H1 (cell line): ENCODE results near the gene TMEM45A. TPM values are rescaled to one million over a fixed set of nuclear protein-coding genes. Genes with fewer than 3 reads are reported as not detected.

Experiments
- CTCF ChIA-PET: fragments of 300-600 bp; sonication (Branson Sonifier 250); formaldehyde crosslinking; loops from one replicate; lab custom pipeline; 2021; ENCODE audit not compliant: partially characterized antibody; lab: Charles Lee
- POLR2A ChIA-PET: fragments of 300-600 bp; sonication (Branson Sonifier 250); formaldehyde crosslinking; loops from one replicate; lab custom pipeline; 2021; ENCODE audit warnings: inconsistent platforms; ENCODE audit not compliant: partially characterized antibody; lab: Charles Lee
- DNase-seq, 2 experiments: peaks; one replicate each; pipeline versions ENCODE4 v3.0.0 to v3.0.0-alpha.2; 2010 to 2022; ENCODE audit warnings: low spot score in 2 of 2, low read depth in 1 of 2, mixed read lengths in 1 of 2
- FAIRE-seq: peaks from 2 replicates; lab custom pipeline; 2011; peaks lifted over from hg19 to GRCh38; lab: Jason Lieb, UNC
- H2AFZ ChIP-seq: 2 replicates; pipeline ENCODE4 v1.8.1; 2012; ENCODE audit warnings: low read length, inconsistent platforms
- H2AK5ac ChIP-seq: 2 replicates; pipeline ENCODE4 v1.6.1; 2013; ENCODE audit warnings: low read depth, low read length
- H2BK120ac ChIP-seq: replicated peaks from 2 replicates; pipeline ENCODE3; 2013; ENCODE audit warnings: low read depth, low read length, inconsistent platforms
- H2BK12ac ChIP-seq: 2 replicates; pipeline ENCODE4 v1.6.1; 2013; ENCODE audit warnings: low read depth, low read length
- H2BK15ac ChIP-seq: 2 replicates; pipeline ENCODE4 v1.6.1; 2013; ENCODE audit warnings: low read length
- H2BK20ac ChIP-seq: 2 replicates; pipeline ENCODE4 v1.6.1; 2013; ENCODE audit warnings: low read length
- H2BK5ac ChIP-seq: 2 replicates; pipeline ENCODE4 v1.6.1; 2013; ENCODE audit warnings: low read depth, low read length
- H3K14ac ChIP-seq: 2 replicates; pipeline ENCODE4 v1.6.1; 2013; ENCODE audit warnings: inconsistent platforms; ENCODE audit not compliant: insufficient read length
- H3K18ac ChIP-seq: 2 replicates; pipeline ENCODE4 v1.6.1; 2013; ENCODE audit warnings: low read length; ENCODE audit errors: extremely low read depth
- H3K23ac ChIP-seq: 2 replicates; pipeline ENCODE4 v1.6.1; 2013; ENCODE audit warnings: inconsistent platforms; ENCODE audit not compliant: insufficient read length
- H3K23me2 ChIP-seq: 2 replicates; pipeline ENCODE4 v1.6.1; 2013; ENCODE audit warnings: low read depth, low read length
- H3K27ac ChIP-seq: 2 replicates; pipeline ENCODE4 v1.6.1; 2011; ENCODE audit warnings: low read depth, low read length, inconsistent platforms
- H3K27me3 ChIP-seq, 4 experiments: replicated peaks in 1 of 4; 1 replicate in 1 of 4; 2 replicates in 3 of 4; pipeline versions ENCODE4 v1.6.1 to v1.8.1; 2011 to 2013; ENCODE audit warnings: low read length in 3 of 4, mild to moderate bottlenecking in 3 of 4, inconsistent platforms in 2 of 4, mixed read lengths in 2 of 4, moderate library complexity in 1 of 4; ENCODE audit not compliant: control insufficient read depth in 3 of 4, insufficient read depth in 3 of 4; ENCODE audit errors: extremely low read depth in 1 of 4
- H3K36me3 ChIP-seq, 4 experiments: 2 replicates each; pipeline versions ENCODE4 v1.6.1 to v1.8.1; 2011 to 2013; ENCODE audit warnings: mild to moderate bottlenecking in 4 of 4, low read length in 3 of 4, moderate library complexity in 2 of 4, control low read depth in 1 of 4, inconsistent platforms in 1 of 4; ENCODE audit not compliant: insufficient read depth in 4 of 4, control insufficient read depth in 2 of 4
- H3K4ac ChIP-seq: replicated peaks from 2 replicates; pipeline ENCODE3; 2013; ENCODE audit warnings: low read length, low read depth, mixed read lengths, inconsistent platforms; ENCODE audit not compliant: insufficient read length
- H3K4me1 ChIP-seq, 4 experiments: replicated peaks in 1 of 4; 1 replicate in 1 of 4; 2 replicates in 3 of 4; pipeline versions ENCODE4 v1.6.1 to v1.8.1; 2011 to 2013; ENCODE audit warnings: low read length in 3 of 4, inconsistent platforms in 2 of 4, mixed read lengths in 1 of 4; ENCODE audit not compliant: insufficient read depth in 4 of 4, control insufficient read depth in 3 of 4
- H3K4me2 ChIP-seq, 2 experiments: 2 replicates each; pipeline versions ENCODE4 v1.6.1 to v1.8.1; 2011 to 2013; ENCODE audit warnings: low read depth in 2 of 2, low read length in 2 of 2, control low read depth in 1 of 2, inconsistent platforms in 1 of 2, mild to moderate bottlenecking in 1 of 2; ENCODE audit not compliant: insufficient read depth in 1 of 2
- H3K4me3 ChIP-seq, 4 experiments: fragments of 200-600, 300-600 bp in 1 of 4; sonication (generic), shearing (Covaris generic), sonication (Bioruptor Twin) in 1 of 4; 2 replicates each; pipeline versions ENCODE4 v1.5.1 to v1.8.1; 2011 to 2016; ENCODE audit warnings: low read length in 4 of 4, low read depth in 3 of 4, control low read depth in 2 of 4, inconsistent platforms in 2 of 4, mild to moderate bottlenecking in 2 of 4, mixed read lengths in 1 of 4, moderate library complexity in 1 of 4; ENCODE audit not compliant: insufficient read depth in 2 of 4; ENCODE audit errors: extremely low read depth in 1 of 4
- H3K56ac ChIP-seq: replicated peaks from 2 replicates; pipeline ENCODE3; 2013; ENCODE audit warnings: low read depth, mild to moderate bottlenecking, mixed read lengths, low read length, inconsistent platforms; ENCODE audit not compliant: insufficient read length
- H3K79me1 ChIP-seq: 2 replicates; pipeline ENCODE4 v1.6.1; 2013; ENCODE audit warnings: low read depth, low read length, control low read depth
- H3K79me2 ChIP-seq, 2 experiments: 2 replicates each; pipeline versions ENCODE4 v1.6.1 to v1.8.1; 2012 to 2013; ENCODE audit warnings: low read length in 2 of 2, mild to moderate bottlenecking in 2 of 2, inconsistent platforms in 1 of 2; ENCODE audit not compliant: insufficient read depth in 2 of 2, control insufficient read depth in 1 of 2
- H3K9ac ChIP-seq, 4 experiments: replicated peaks in 1 of 4; 1 replicate in 1 of 4; 2 replicates in 3 of 4; pipeline versions ENCODE4 v1.6.1 to v1.8.1; 2011 to 2013; ENCODE audit warnings: low read depth in 3 of 4, low read length in 3 of 4, control low read depth in 2 of 4, mild to moderate bottlenecking in 2 of 4, moderate library complexity in 2 of 4, inconsistent platforms in 1 of 4; ENCODE audit errors: extremely low read depth in 1 of 4
- H3K9me3 ChIP-seq, 2 experiments: 2 replicates each; pipeline versions ENCODE4 v1.6.1 to v1.8.1; 2012 to 2013; ENCODE audit warnings: mild to moderate bottlenecking in 2 of 2, moderate library complexity in 2 of 2, control low read depth in 1 of 2, inconsistent platforms in 1 of 2, low read depth in 1 of 2, low read length in 1 of 2, mixed read lengths in 1 of 2; ENCODE audit not compliant: insufficient read depth in 2 of 2
- H4K20me1 ChIP-seq, 2 experiments: replicated peaks in 1 of 2; 2 replicates each; pipeline versions ENCODE3 to v1.8.1; 2011 to 2013; ENCODE audit warnings: inconsistent platforms in 2 of 2, low read length in 2 of 2, mild to moderate bottlenecking in 1 of 2; ENCODE audit not compliant: insufficient read depth in 2 of 2, control insufficient read depth in 1 of 2
- H4K5ac ChIP-seq: 2 replicates; pipeline ENCODE4 v1.6.1; 2013; ENCODE audit warnings: low read length, low read depth, mixed read lengths, inconsistent platforms; ENCODE audit not compliant: insufficient read length
- H4K8ac ChIP-seq: 2 replicates; pipeline ENCODE4 v1.8.0; 2013; ENCODE audit warnings: mild to moderate bottlenecking, moderate library complexity, low read length, inconsistent platforms; ENCODE audit not compliant: insufficient read depth; ENCODE audit errors: extremely low read depth
- H4K91ac ChIP-seq: replicated peaks from 2 replicates; pipeline ENCODE3; 2013; ENCODE audit warnings: low read length, mixed read lengths, inconsistent platforms; ENCODE audit not compliant: insufficient read length
- BACH1 ChIP-seq: IDR thresholded peaks from 2 replicates; pipeline ENCODE4 v1.6.1; 2012; ENCODE audit warnings: low read length, improper control_type of control experiment
- CHD2 ChIP-seq: IDR thresholded peaks from 2 replicates; pipeline ENCODE4 v1.6.1; 2012; ENCODE audit warnings: low read length, improper control_type of control experiment
- CTBP2 ChIP-seq: IDR thresholded peaks from 2 replicates; pipeline ENCODE4 v1.7.0; 2011; ENCODE audit warnings: borderline replicate concordance, mild to moderate bottlenecking, moderate library complexity, mixed read lengths, low read length; ENCODE audit not compliant: insufficient read depth, insufficient read length
- POLR2AphosphoS5 ChIP-seq: IDR thresholded peaks from 2 replicates; pipeline ENCODE4 v1.6.1; 2011; ENCODE audit warnings: low read depth, low read length
- RBBP5 ChIP-seq: IDR thresholded peaks from 2 replicates; pipeline ENCODE4 v1.7.1; 2012; ENCODE audit warnings: low read depth, mild to moderate bottlenecking, inconsistent platforms, low read length, moderate library complexity, borderline replicate concordance
- RXRA ChIP-seq: IDR thresholded peaks from 2 replicates; pipeline ENCODE4 v1.6.1; 2011; ENCODE audit warnings: low read depth, mild to moderate bottlenecking, low read length, moderate library complexity; ENCODE audit not compliant: insufficient read depth
- SIRT6 ChIP-seq: IDR thresholded peaks from one replicate; pipeline ENCODE4 v1.7.1; 2012; ENCODE audit warnings: low read length, inconsistent platforms
- TCF12 ChIP-seq: IDR thresholded peaks from 2 replicates; pipeline ENCODE4 v1.6.1; 2011; ENCODE audit warnings: low read depth, mild to moderate bottlenecking, low read length
- TEAD4 ChIP-seq: IDR thresholded peaks from 2 replicates; pipeline ENCODE4 v1.6.1; 2012; ENCODE audit warnings: low read depth, low read length, inconsistent platforms, mixed read lengths
- ZNF274 ChIP-seq: IDR thresholded peaks from 2 replicates; pipeline ENCODE4 v1.7.0; 2012; ENCODE audit warnings: low read length, borderline replicate concordance; ENCODE audit errors: extremely low read depth
- WGBS, 2 experiments: shearing (Covaris generic) in 1 of 2; methylation state at CpG; one replicate each; pipeline versions ENCODE4 v1.1.6 to v1.1.7; 2013 to 2015; ENCODE audit warnings: low lambda C conversion rate in 2 of 2, mixed read lengths in 2 of 2, inconsistent platforms in 1 of 2, low coverage in 1 of 2, missing lambda C conversion rate in 1 of 2; ENCODE audit not compliant: insufficient replicate concordance in 2 of 2, insufficient coverage in 1 of 2, insufficient read length in 1 of 2; ENCODE audit errors: extremely low coverage in 1 of 2, missing lambda C conversion rate in 1 of 2; 5-methylcytosine and 5-hydroxymethylcytosine counted together
- polyA plus RNA-seq, 7 experiments: library from polyadenylated mRNA; depleted of rRNA in 3 of 7; stranded (reverse) in 5 of 7; unstranded in 2 of 7; fragments of >200 nt in 5 of 7; fragments of 200-250 nt in 2 of 7; gene quantifications; 1 replicate in 5 of 7; 2 replicates in 1 of 7; 4 replicates in 1 of 7; pipeline versions ENCODE4 v1.2.1 to v1.2.3, GENCODE V29; 2011 to 2013; ENCODE audit warnings: missing spikeins in 2 of 7, mixed read lengths in 2 of 7
- total RNA-seq: library from RNA; stranded (reverse); fragmentation: NEBNext Ultra II Directional; extraction: Animal tissue kit (Norgen Biotek cat#: 25700); gene quantifications from 2 replicates; pipeline ENCODE4 v1.2.1, GENCODE V29; 2021
- TF ChIP-seq, protein P1 (sequence below): IDR thresholded peaks from 2 replicates; pipeline ENCODE4 v1.6.1; 2012; ENCODE audit warnings: low read length, inconsistent platforms

Gene TMEM45A
- total and polyA plus RNA-seq, 2 of the 8 experiments (the other 6 are each of a cell fraction or from before 2014, with no cell fraction given), result 12.9 to 14.2 TPM

DNA sequence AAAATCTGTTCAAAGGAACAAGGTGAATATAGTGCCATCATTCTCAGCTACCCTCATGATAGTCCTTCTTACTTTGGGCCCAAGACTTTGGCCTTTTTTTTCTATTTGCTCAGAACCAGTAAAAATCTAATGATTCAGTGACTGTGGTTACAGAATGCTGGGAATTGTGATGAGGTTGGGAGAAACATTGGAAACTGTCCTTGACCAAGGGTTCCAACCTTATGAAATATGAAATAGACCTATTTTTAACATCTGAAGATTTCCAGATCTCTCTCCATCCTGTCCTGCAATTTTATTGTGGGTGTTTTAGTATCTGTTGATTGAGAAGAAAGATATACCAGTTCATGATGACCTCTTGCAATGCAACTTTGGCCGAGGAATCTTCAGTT, 34.9 kb downstream of the TMEM45A start:
- Histone ChIP-seq H3K9ac (no peak overlapping the region), H3K4me2 (no peak overlapping the region), H3K4ac (no peak overlapping the region), H3K79me1 (no peaks in the 10 kb centered on the region), H3K14ac (no peak overlapping the region), H4K91ac (no peak overlapping the region), H2AK5ac (no peak overlapping the region), H3K79me2 (no peaks in the 10 kb centered on the region), H3K4me1 (no peaks in the 10 kb centered on the region), H3K18ac (no peak overlapping the region), H4K8ac (no peak overlapping the region), H2BK20ac (no peak overlapping the region), H3K9me3 (no peaks in the 10 kb centered on the region), H3K4me3 (no peak overlapping the region), H3K36me3 (no peaks in the 10 kb centered on the region), H3K27me3 (no peaks in the 10 kb centered on the region), H2BK120ac (no peak overlapping the region), H3K27ac (no peak overlapping the region), H4K5ac (no peak overlapping the region), H3K56ac (no peak overlapping the region), H2BK5ac (no peak overlapping the region), H3K23me2 (no peaks in the 10 kb centered on the region), H4K20me1 (no peaks in the 10 kb centered on the region), H3K23ac (no peak overlapping the region), H2BK15ac (no peak overlapping the region), H2BK12ac (no peak overlapping the region), H2AFZ (no peak overlapping the region)
- ChIA-PET CTCF (interaction anchor here (2.0 kb wide), 1 partner anchor 64 kb away, joined by 5 read pairs; no protein-coding TSS in a partner anchor), POLR2A (no interaction called here)
- FAIRE-seq (no peak), DNase-seq (no peak)
- WGBS, 2 experiments, result 100% methylated on average over 1 of the region's 1 CpG; no CpG with 5 or more reads in 1 of the 2 experiments
- TF ChIP-seq POLR2AphosphoS5 (no peak), BACH1 (no peak), TEAD4 (no peak), TCF12 (no peak), SIRT6 (no peak), CTBP2 (no peak), RBBP5 (no peak), ZNF274 (no peak), CHD2 (no peak), RXRA (no peak)
- TF ChIP-seq, protein P1, sequence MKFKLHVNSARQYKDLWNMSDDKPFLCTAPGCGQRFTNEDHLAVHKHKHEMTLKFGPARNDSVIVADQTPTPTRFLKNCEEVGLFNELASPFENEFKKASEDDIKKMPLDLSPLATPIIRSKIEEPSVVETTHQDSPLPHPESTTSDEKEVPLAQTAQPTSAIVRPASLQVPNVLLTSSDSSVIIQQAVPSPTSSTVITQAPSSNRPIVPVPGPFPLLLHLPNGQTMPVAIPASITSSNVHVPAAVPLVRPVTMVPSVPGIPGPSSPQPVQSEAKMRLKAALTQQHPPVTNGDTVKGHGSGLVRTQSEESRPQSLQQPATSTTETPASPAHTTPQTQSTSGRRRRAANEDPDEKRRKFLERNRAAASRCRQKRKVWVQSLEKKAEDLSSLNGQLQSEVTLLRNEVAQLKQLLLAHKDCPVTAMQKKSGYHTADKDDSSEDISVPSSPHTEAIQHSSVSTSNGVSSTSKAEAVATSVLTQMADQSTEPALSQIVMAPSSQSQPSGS, result no peak
